H1 (cell line): ENCODE measurements around the gene TIMM23. TPM values are rescaled to one million over a fixed set of nuclear protein-coding genes. Genes with fewer than 3 reads are reported as not detected.
"Not testable (repeated sequence)": the region's sequence is repeated elsewhere in the genome, so short reads cannot be mapped to it uniquely, and the experiment has no call there.

Experiments used
- CTCF ChIA-PET: fragments of 300-600 bp; sonication (Branson Sonifier 250); formaldehyde crosslinking; loops from one replicate; lab custom pipeline; 2021; ENCODE audit not compliant: partially characterized antibody; lab: Charles Lee
- POLR2A ChIA-PET: fragments of 300-600 bp; sonication (Branson Sonifier 250); formaldehyde crosslinking; loops from one replicate; lab custom pipeline; 2021; ENCODE audit warnings: inconsistent platforms; ENCODE audit not compliant: partially characterized antibody; lab: Charles Lee
- DNase-seq, 2 experiments: peaks; one replicate each; pipeline versions ENCODE4 v3.0.0 to v3.0.0-alpha.2; 2010 to 2022; ENCODE audit warnings: low spot score in 2 of 2, low read depth in 1 of 2, mixed read lengths in 1 of 2
- FAIRE-seq: peaks from 2 replicates; lab custom pipeline; 2011; peaks lifted over from hg19 to GRCh38; lab: Jason Lieb, UNC
- H2AFZ ChIP-seq: 2 replicates; pipeline ENCODE4 v1.8.1; 2012; ENCODE audit warnings: low read length, inconsistent platforms
- H2AK5ac ChIP-seq: 2 replicates; pipeline ENCODE4 v1.6.1; 2013; ENCODE audit warnings: low read depth, low read length
- H2BK120ac ChIP-seq: replicated peaks from 2 replicates; pipeline ENCODE3; 2013; ENCODE audit warnings: low read depth, low read length, inconsistent platforms
- H2BK12ac ChIP-seq: 2 replicates; pipeline ENCODE4 v1.6.1; 2013; ENCODE audit warnings: low read depth, low read length
- H2BK15ac ChIP-seq: 2 replicates; pipeline ENCODE4 v1.6.1; 2013; ENCODE audit warnings: low read length
- H2BK20ac ChIP-seq: 2 replicates; pipeline ENCODE4 v1.6.1; 2013; ENCODE audit warnings: low read length
- H2BK5ac ChIP-seq: 2 replicates; pipeline ENCODE4 v1.6.1; 2013; ENCODE audit warnings: low read depth, low read length
- H3K14ac ChIP-seq: 2 replicates; pipeline ENCODE4 v1.6.1; 2013; ENCODE audit warnings: inconsistent platforms; ENCODE audit not compliant: insufficient read length
- H3K18ac ChIP-seq: 2 replicates; pipeline ENCODE4 v1.6.1; 2013; ENCODE audit warnings: low read length; ENCODE audit errors: extremely low read depth
- H3K23ac ChIP-seq: 2 replicates; pipeline ENCODE4 v1.6.1; 2013; ENCODE audit warnings: inconsistent platforms; ENCODE audit not compliant: insufficient read length
- H3K23me2 ChIP-seq: 2 replicates; pipeline ENCODE4 v1.6.1; 2013; ENCODE audit warnings: low read depth, low read length
- H3K27ac ChIP-seq: 2 replicates; pipeline ENCODE4 v1.6.1; 2011; ENCODE audit warnings: low read depth, low read length, inconsistent platforms
- H3K27me3 ChIP-seq, 4 experiments: replicated peaks in 1 of 4; 1 replicate in 1 of 4; 2 replicates in 3 of 4; pipeline versions ENCODE4 v1.6.1 to v1.8.1; 2011 to 2013; ENCODE audit warnings: low read length in 3 of 4, mild to moderate bottlenecking in 3 of 4, inconsistent platforms in 2 of 4, mixed read lengths in 2 of 4, moderate library complexity in 1 of 4; ENCODE audit not compliant: control insufficient read depth in 3 of 4, insufficient read depth in 3 of 4; ENCODE audit errors: extremely low read depth in 1 of 4
- H3K36me3 ChIP-seq, 4 experiments: 2 replicates each; pipeline versions ENCODE4 v1.6.1 to v1.8.1; 2011 to 2013; ENCODE audit warnings: mild to moderate bottlenecking in 4 of 4, low read length in 3 of 4, moderate library complexity in 2 of 4, control low read depth in 1 of 4, inconsistent platforms in 1 of 4; ENCODE audit not compliant: insufficient read depth in 4 of 4, control insufficient read depth in 2 of 4
- H3K4ac ChIP-seq: replicated peaks from 2 replicates; pipeline ENCODE3; 2013; ENCODE audit warnings: low read length, low read depth, mixed read lengths, inconsistent platforms; ENCODE audit not compliant: insufficient read length
- H3K4me1 ChIP-seq, 4 experiments: replicated peaks in 1 of 4; 1 replicate in 1 of 4; 2 replicates in 3 of 4; pipeline versions ENCODE4 v1.6.1 to v1.8.1; 2011 to 2013; ENCODE audit warnings: low read length in 3 of 4, inconsistent platforms in 2 of 4, mixed read lengths in 1 of 4; ENCODE audit not compliant: insufficient read depth in 4 of 4, control insufficient read depth in 3 of 4
- H3K4me2 ChIP-seq, 2 experiments: 2 replicates each; pipeline versions ENCODE4 v1.6.1 to v1.8.1; 2011 to 2013; ENCODE audit warnings: low read depth in 2 of 2, low read length in 2 of 2, control low read depth in 1 of 2, inconsistent platforms in 1 of 2, mild to moderate bottlenecking in 1 of 2; ENCODE audit not compliant: insufficient read depth in 1 of 2
- H3K4me3 ChIP-seq, 4 experiments: fragments of 200-600, 300-600 bp in 1 of 4; sonication (generic), shearing (Covaris generic), sonication (Bioruptor Twin) in 1 of 4; 2 replicates each; pipeline versions ENCODE4 v1.5.1 to v1.8.1; 2011 to 2016; ENCODE audit warnings: low read length in 4 of 4, low read depth in 3 of 4, control low read depth in 2 of 4, inconsistent platforms in 2 of 4, mild to moderate bottlenecking in 2 of 4, mixed read lengths in 1 of 4, moderate library complexity in 1 of 4; ENCODE audit not compliant: insufficient read depth in 2 of 4; ENCODE audit errors: extremely low read depth in 1 of 4
- H3K56ac ChIP-seq: replicated peaks from 2 replicates; pipeline ENCODE3; 2013; ENCODE audit warnings: low read depth, mild to moderate bottlenecking, mixed read lengths, low read length, inconsistent platforms; ENCODE audit not compliant: insufficient read length
- H3K79me1 ChIP-seq: 2 replicates; pipeline ENCODE4 v1.6.1; 2013; ENCODE audit warnings: low read depth, low read length, control low read depth
- H3K79me2 ChIP-seq, 2 experiments: 2 replicates each; pipeline versions ENCODE4 v1.6.1 to v1.8.1; 2012 to 2013; ENCODE audit warnings: low read length in 2 of 2, mild to moderate bottlenecking in 2 of 2, inconsistent platforms in 1 of 2; ENCODE audit not compliant: insufficient read depth in 2 of 2, control insufficient read depth in 1 of 2
- H3K9ac ChIP-seq, 4 experiments: replicated peaks in 1 of 4; 1 replicate in 1 of 4; 2 replicates in 3 of 4; pipeline versions ENCODE4 v1.6.1 to v1.8.1; 2011 to 2013; ENCODE audit warnings: low read depth in 3 of 4, low read length in 3 of 4, control low read depth in 2 of 4, mild to moderate bottlenecking in 2 of 4, moderate library complexity in 2 of 4, inconsistent platforms in 1 of 4; ENCODE audit errors: extremely low read depth in 1 of 4
- H3K9me3 ChIP-seq, 2 experiments: 2 replicates each; pipeline versions ENCODE4 v1.6.1 to v1.8.1; 2012 to 2013; ENCODE audit warnings: mild to moderate bottlenecking in 2 of 2, moderate library complexity in 2 of 2, control low read depth in 1 of 2, inconsistent platforms in 1 of 2, low read depth in 1 of 2, low read length in 1 of 2, mixed read lengths in 1 of 2; ENCODE audit not compliant: insufficient read depth in 2 of 2
- H4K20me1 ChIP-seq, 2 experiments: replicated peaks in 1 of 2; 2 replicates each; pipeline versions ENCODE3 to v1.8.1; 2011 to 2013; ENCODE audit warnings: inconsistent platforms in 2 of 2, low read length in 2 of 2, mild to moderate bottlenecking in 1 of 2; ENCODE audit not compliant: insufficient read depth in 2 of 2, control insufficient read depth in 1 of 2
- H4K5ac ChIP-seq: 2 replicates; pipeline ENCODE4 v1.6.1; 2013; ENCODE audit warnings: low read length, low read depth, mixed read lengths, inconsistent platforms; ENCODE audit not compliant: insufficient read length
- H4K8ac ChIP-seq: 2 replicates; pipeline ENCODE4 v1.8.0; 2013; ENCODE audit warnings: mild to moderate bottlenecking, moderate library complexity, low read length, inconsistent platforms; ENCODE audit not compliant: insufficient read depth; ENCODE audit errors: extremely low read depth
- H4K91ac ChIP-seq: replicated peaks from 2 replicates; pipeline ENCODE3; 2013; ENCODE audit warnings: low read length, mixed read lengths, inconsistent platforms; ENCODE audit not compliant: insufficient read length
- CTCF ChIP-seq, 3 experiments: IDR thresholded peaks; 1 replicate in 2 of 3; 2 replicates in 1 of 3; pipeline versions ENCODE4 v1.5.1 to v1.6.1; 2011; ENCODE audit warnings: low read length in 3 of 3, mild to moderate bottlenecking in 3 of 3, inconsistent platforms in 2 of 3, low read depth in 1 of 3, moderate library complexity in 1 of 3; ENCODE audit not compliant: insufficient read depth in 1 of 3; ENCODE audit errors: control extremely low read depth in 1 of 3
- RAD21 ChIP-seq, 2 experiments: IDR thresholded peaks in 1 of 2; conservative IDR thresholded peaks in 1 of 2; 2 replicates each; pipeline ENCODE4 v1.6.1; 2011; ENCODE audit warnings: low read depth in 2 of 2, low read length in 2 of 2, improper control_type of control experiment in 1 of 2, inconsistent platforms in 1 of 2, mild to moderate bottlenecking in 1 of 2, moderate library complexity in 1 of 2
- WGBS, 2 experiments: shearing (Covaris generic) in 1 of 2; methylation state at CpG; one replicate each; pipeline versions ENCODE4 v1.1.6 to v1.1.7; 2013 to 2015; ENCODE audit warnings: low lambda C conversion rate in 2 of 2, mixed read lengths in 2 of 2, inconsistent platforms in 1 of 2, low coverage in 1 of 2, missing lambda C conversion rate in 1 of 2; ENCODE audit not compliant: insufficient replicate concordance in 2 of 2, insufficient coverage in 1 of 2, insufficient read length in 1 of 2; ENCODE audit errors: extremely low coverage in 1 of 2, missing lambda C conversion rate in 1 of 2; 5-methylcytosine and 5-hydroxymethylcytosine counted together
- polyA plus RNA-seq, 7 experiments: library from polyadenylated mRNA; depleted of rRNA in 3 of 7; stranded (reverse) in 5 of 7; unstranded in 2 of 7; fragments of >200 nt in 5 of 7; fragments of 200-250 nt in 2 of 7; gene quantifications; 1 replicate in 5 of 7; 2 replicates in 1 of 7; 4 replicates in 1 of 7; pipeline versions ENCODE4 v1.2.1 to v1.2.3, GENCODE V29; 2011 to 2013; ENCODE audit warnings: missing spikeins in 2 of 7, mixed read lengths in 2 of 7
- total RNA-seq: library from RNA; stranded (reverse); fragmentation: NEBNext Ultra II Directional; extraction: Animal tissue kit (Norgen Biotek cat#: 25700); gene quantifications from 2 replicates; pipeline ENCODE4 v1.2.1, GENCODE V29; 2021

The TIMM23 gene
- total and polyA plus RNA-seq, 2 of the 8 experiments (the other 6 are each of a cell fraction or from before 2014, with no cell fraction given) = 101 to 130 TPM

GRCh38 chr10:45983538-45984186 is 11.4 kb downstream of the TIMM23 start:
- TF ChIP-seq RAD21 (IDR thresholded peaks at IDR 0.05 in 1 of 2, conservative IDR thresholded peaks at IDR 0.05 in 1 of 2; ENCODE audit: low read depth in 2 of 2, low read length in 2 of 2) (peak; percentile 17 to 28; a peak in 3 of 4 replicates), CTCF (IDR thresholded peaks at IDR 0.05; ENCODE audit: control extremely low read depth in 1 of 3, insufficient read depth in 1 of 3, low read depth in 1 of 3, low read length in 3 of 3) (peak in 1 of 3 experiments; percentile 10; a peak in 2 of 4 replicates)
- H2BK12ac ChIP-seq, H3K27me3 ChIP-seq, DNase-seq, H3K79me1 ChIP-seq, H4K5ac ChIP-seq, H3K56ac ChIP-seq, H4K91ac ChIP-seq, H3K23me2 ChIP-seq, H3K27ac ChIP-seq, CTCF ChIA-PET, FAIRE-seq, H3K23ac ChIP-seq, H3K4me2 ChIP-seq, H2AK5ac ChIP-seq, H2BK120ac ChIP-seq, H3K9me3 ChIP-seq, H4K20me1 ChIP-seq, H4K8ac ChIP-seq, H3K9ac ChIP-seq, H2BK5ac ChIP-seq, H3K4ac ChIP-seq, H2BK15ac ChIP-seq, H3K18ac ChIP-seq, H3K14ac ChIP-seq, H2BK20ac ChIP-seq, H3K4me1 ChIP-seq, H3K4me3 ChIP-seq, POLR2A ChIA-PET, H2AFZ ChIP-seq: not testable (repeated sequence)
- WGBS, 2 experiments = 87% methylated on average over 4 of the region's 6 CpGs; no CpG with 5 or more reads in 1 of the 2 experiments
- H3K36me3 ChIP-seq = peaks cover 0 to 20% (median 8%) of the 10 kb centered on the region in 4 experiments; a peak in 5 of 8 replicates
- H3K79me2 ChIP-seq = peaks cover 0 to 11% of the 10 kb centered on the region in 2 experiments; a peak in 2 of 4 replicates
